ENCODE data around the gene CSPG4.
A peak's percentile ranks its signal among the peaks of the same experiment; 100 is the strongest.

CSPG4 gene

GRCh38 chr15:75656813-75657212 is 55.8 kb downstream of the CSPG4 start:
- Histone ChIP-seq H3K9me3 (ENCODE audit: severe bottlenecking) (no peaks in the 10 kb centered on the region), H3K4me1 (ENCODE audit: insufficient read depth, poor library complexity, severe bottlenecking) (peaks cover 17% of the 10 kb centered on the region), H3K27me3 (ENCODE audit: insufficient read depth, poor library complexity, severe bottlenecking) (no peaks in the 10 kb centered on the region), H3K4me3 (ENCODE audit: severe bottlenecking) (no peak overlapping the region), H3K36me3 (ENCODE audit: low read depth) (peaks cover 65% of the 10 kb centered on the region), H3K27ac (ENCODE audit: poor library complexity, severe bottlenecking) (no peak overlapping the region)
- DNase-seq (ENCODE audit: low spot score) (no peak), ATAC-seq (ENCODE audit: low read depth) (no peak)
- no peak for TF ChIP-seq CTCF (IDR thresholded peaks at IDR 0.05; ENCODE audit: poor library complexity, severe bottlenecking)

- H3K27ac ChIP-seq (ENCODE audit: poor library complexity, severe bottlenecking), result no peak overlapping the region
- peaks cover 17% of the 10 kb centered on the region for H3K4me1 ChIP-seq (ENCODE audit: insufficient read depth, poor library complexity, severe bottlenecking)
- no peaks in the 10 kb centered on the region for H3K27me3 ChIP-seq (ENCODE audit: insufficient read depth, poor library complexity, severe bottlenecking)
- peaks cover 67% of the 10 kb centered on the region for H3K36me3 ChIP-seq (ENCODE audit: low read depth)
- ATAC-seq (ENCODE audit: low read depth), result no peak
- no peaks in the 10 kb centered on the region for H3K9me3 ChIP-seq (ENCODE audit: severe bottlenecking)
- no peak overlapping the region for H3K4me3 ChIP-seq (ENCODE audit: severe bottlenecking)
- TF ChIP-seq CTCF (IDR thresholded peaks at IDR 0.05; ENCODE audit: poor library complexity, severe bottlenecking), result no peak
- no peak for DNase-seq (ENCODE audit: low spot score)
Measured at GRCh38 chr15:75656331-75656730, 56.3 kb downstream of the CSPG4 start.

GRCh38 chr15:75655931-75656330 is 56.7 kb downstream of the CSPG4 start:
- peaks cover 19% of the 10 kb centered on the region for H3K4me1 ChIP-seq (ENCODE audit: insufficient read depth, poor library complexity, severe bottlenecking)
- no peaks in the 10 kb centered on the region for H3K27me3 ChIP-seq (ENCODE audit: insufficient read depth, poor library complexity, severe bottlenecking)
- H3K27ac ChIP-seq (ENCODE audit: poor library complexity, severe bottlenecking), result no peak overlapping the region
- no peaks in the 10 kb centered on the region for H3K9me3 ChIP-seq (ENCODE audit: severe bottlenecking)
- no peak overlapping the region for H3K4me3 ChIP-seq (ENCODE audit: severe bottlenecking)
- ATAC-seq (ENCODE audit: low read depth) (no peak), DNase-seq (ENCODE audit: low spot score) (no peak)
- TF ChIP-seq CTCF (IDR thresholded peaks at IDR 0.05; ENCODE audit: poor library complexity, severe bottlenecking), result no peak
- peaks cover 71% of the 10 kb centered on the region for H3K36me3 ChIP-seq (ENCODE audit: low read depth)

GRCh38 chr15:75654201-75654907 is 58.3 kb downstream of the CSPG4 start:
- no peak for TF ChIP-seq CTCF (IDR thresholded peaks at IDR 0.05; ENCODE audit: poor library complexity, severe bottlenecking)
- DNase-seq (ENCODE audit: low spot score) (peak; percentile 72), ATAC-seq (ENCODE audit: low read depth) (no peak)
- H3K27ac ChIP-seq (ENCODE audit: poor library complexity, severe bottlenecking), result peak overlapping the region; percentile 6
- H3K27me3 ChIP-seq (ENCODE audit: insufficient read depth, poor library complexity, severe bottlenecking), result no peaks in the 10 kb centered on the region
- peaks cover 79% of the 10 kb centered on the region for H3K36me3 ChIP-seq (ENCODE audit: low read depth)
- peaks cover 29% of the 10 kb centered on the region for H3K4me1 ChIP-seq (ENCODE audit: insufficient read depth, poor library complexity, severe bottlenecking)
- H3K9me3 ChIP-seq (ENCODE audit: severe bottlenecking), result no peaks in the 10 kb centered on the region
- H3K4me3 ChIP-seq (ENCODE audit: severe bottlenecking), result no peak overlapping the region

GRCh38 chr15:75653347-75653913 is 59.2 kb downstream of the CSPG4 start:
- ATAC-seq (ENCODE audit: low read depth), result no peak
- peaks cover 32% of the 10 kb centered on the region for H3K4me1 ChIP-seq (ENCODE audit: insufficient read depth, poor library complexity, severe bottlenecking)
- DNase-seq (ENCODE audit: low spot score), result no peak

More at GRCh38 chr15:75653347-75653913, 59.2 kb downstream of the CSPG4 start:
- H3K27me3 ChIP-seq (ENCODE audit: insufficient read depth, poor library complexity, severe bottlenecking), result no peaks in the 10 kb centered on the region
- no peak for TF ChIP-seq CTCF (IDR thresholded peaks at IDR 0.05; ENCODE audit: poor library complexity, severe bottlenecking)
- H3K27ac ChIP-seq (ENCODE audit: poor library complexity, severe bottlenecking), result peak overlapping the region; percentile 81
- H3K4me3 ChIP-seq (ENCODE audit: severe bottlenecking), result no peak overlapping the region
- H3K36me3 ChIP-seq (ENCODE audit: low read depth), result peaks cover 76% of the 10 kb centered on the region
- H3K9me3 ChIP-seq (ENCODE audit: severe bottlenecking), result no peaks in the 10 kb centered on the region
